Stimulated activated naive CD8-positive, alpha-beta T cell treated with anti-CD3 and anti-CD28 coated beads, Interleukin-15, Interleukin-2, amounts not matched to agents 100 U/mL and 50 U/mL, for 24 hours (primary cell): ENCODE measurements around the gene SULT4A1.

Experiments
- ATAC-seq: fragments of 150-1000 bp; cut with Tn5 transposase; one replicate; pipeline ENCODE4 v1.10.0; 2021
- DNase-seq: peaks from one replicate; pipeline ENCODE4 v3.0.0; 2021

The SULT4A1 gene

GRCh38 chr22:43844560-43845545, 17.5 kb downstream of the SULT4A1 start:
- ATAC-seq (no peak), DNase-seq (no peak)

GRCh38 chr22:43843783-43844530, 18.4 kb downstream of the SULT4A1 start:
- ATAC-seq (no peak), DNase-seq (no peak)

GRCh38 chr22:43841742-43842141, 20.6 kb downstream of the SULT4A1 start:
- ATAC-seq (no peak), DNase-seq (no peak)

GRCh38 chr22:43840851-43841250, 21.5 kb downstream of the SULT4A1 start:
- no peak for DNase-seq
- ATAC-seq, result no peak

- DNase-seq, result no peak
Measured at GRCh38 chr22:43840431-43840830, 21.9 kb downstream of the SULT4A1 start.

GRCh38 chr22:43839781-43840180, 22.5 kb downstream of the SULT4A1 start:
- ATAC-seq (no peak), DNase-seq (no peak)

More at GRCh38 chr22:43840431-43840830, 21.9 kb downstream of the SULT4A1 start:
- no peak for ATAC-seq

GRCh38 chr22:43838571-43839307, 23.6 kb downstream of the SULT4A1 start:
- no peak for DNase-seq
- no peak for ATAC-seq

GRCh38 chr22:43838161-43838560, 24.2 kb downstream of the SULT4A1 start:
- DNase-seq (no peak), ATAC-seq (no peak)

GRCh38 chr22:43837666-43838065, 24.6 kb downstream of the SULT4A1 start:
- ATAC-seq (no peak), DNase-seq (no peak)

GRCh38 chr22:43835736-43836135, 26.6 kb downstream of the SULT4A1 start:
- ATAC-seq, result no peak

GRCh38 chr22:43835166-43835565, 27.1 kb downstream of the SULT4A1 start:
- ATAC-seq (no peak), DNase-seq (no peak)

More at GRCh38 chr22:43835736-43836135, 26.6 kb downstream of the SULT4A1 start:
- DNase-seq, result no peak

- DNase-seq (no peak), ATAC-seq (no peak)
Measured at GRCh38 chr22:43833286-43834240, 28.8 kb downstream of the SULT4A1 start.

- ATAC-seq (peak; percentile 29), DNase-seq (no peak)
Measured at GRCh38 chr22:43832393-43833265, 29.7 kb downstream of the SULT4A1 start.

- ATAC-seq, result no peak
- DNase-seq, result no peak
Measured at GRCh38 chr22:43831561-43832392, 30.5 kb downstream of the SULT4A1 start.

GRCh38 chr22:43830931-43831560, 31.3 kb downstream of the SULT4A1 start:
- ATAC-seq (no peak), DNase-seq (no peak)

GRCh38 chr22:43829904-43830851, 32.1 kb downstream of the SULT4A1 start:
- ATAC-seq (no peak), DNase-seq (no peak)

- ATAC-seq (no peak), DNase-seq (no peak)
Measured at GRCh38 chr22:43828998-43829782, 33.1 kb downstream of the SULT4A1 start.
